Loucy (cell line): Measurements from ENCODE around the gene TBC1D1.

Experiments used
- H2AFZ ChIP-seq: fragments of 200-600 bp; sonication (generic); 2 replicates; pipeline ENCODE4 v1.6.0; 2016; ENCODE audit warnings: antibody characterized with exemption, mild to moderate bottlenecking, low read length, moderate library complexity
- H3F3A ChIP-seq: fragments of 200-600 bp; 2 replicates; pipeline ENCODE4 v1.6.0; 2016; ENCODE audit warnings: antibody characterized with exemption, low read depth, mild to moderate bottlenecking
- H3K27me3 ChIP-seq: fragments of 200-600 bp; sonication (generic); 2 replicates; pipeline ENCODE4 v1.6.1; 2014; ENCODE audit warnings: low read length, mild to moderate bottlenecking; ENCODE audit not compliant: insufficient read depth, poor library complexity, severe bottlenecking
- H3K36me3 ChIP-seq: fragments of 200-600 bp; sonication (generic); 2 replicates; pipeline ENCODE4 v1.6.1; 2016; ENCODE audit warnings: low read length; ENCODE audit not compliant: insufficient read depth
- H3K4me1 ChIP-seq: fragments of 200-600 bp; sonication (generic); 2 replicates; pipeline ENCODE4 v1.5.1; 2014; ENCODE audit warnings: low read length, mild to moderate bottlenecking; ENCODE audit not compliant: insufficient read depth, poor library complexity, severe bottlenecking
- H3K4me2 ChIP-seq: fragments of 200-600 bp; sonication (generic); 2 replicates; pipeline ENCODE4 v1.6.0; 2014; ENCODE audit warnings: antibody characterized with exemption, low read length, low read depth, mild to moderate bottlenecking; ENCODE audit not compliant: poor library complexity, severe bottlenecking
- H3K4me3 ChIP-seq: fragments of 200-600 bp; sonication (generic); 2 replicates; pipeline ENCODE4 v1.5.1; 2014; ENCODE audit warnings: low read length, mild to moderate bottlenecking, mixed read lengths; ENCODE audit not compliant: poor library complexity, severe bottlenecking
- H3K79me2 ChIP-seq: fragments of 200-600 bp; sonication (generic); 2 replicates; pipeline ENCODE4 v1.6.1; 2014; ENCODE audit warnings: low read length; ENCODE audit not compliant: insufficient read depth
- H3K9ac ChIP-seq: fragments of 200-600 bp; sonication (generic); 2 replicates; pipeline ENCODE4 v1.6.0; 2014; ENCODE audit warnings: mild to moderate bottlenecking, low read depth, low read length, moderate library complexity; ENCODE audit not compliant: poor library complexity, severe bottlenecking
- H3K9me2 ChIP-seq: fragments of 200-600 bp; sonication (generic); replicated peaks from 2 replicates; pipeline ENCODE4 v1.6.1; 2016; ENCODE audit warnings: low read depth, low read length, mixed read lengths
- H3K9me3 ChIP-seq: fragments of 200-600 bp; sonication (generic); 2 replicates; pipeline ENCODE4 v1.6.1; 2014; ENCODE audit warnings: mild to moderate bottlenecking, antibody characterized with exemption, low read length, low read depth; ENCODE audit not compliant: insufficient read depth
- H4K20me1 ChIP-seq: fragments of 200-600 bp; sonication (generic); 2 replicates; pipeline ENCODE4 v1.6.0; 2014; ENCODE audit warnings: antibody characterized with exemption, low read length, mild to moderate bottlenecking; ENCODE audit not compliant: insufficient read depth, poor library complexity, severe bottlenecking
- CTCF ChIP-seq: fragments of 200-600 bp; sonication (generic); conservative IDR thresholded peaks from 2 replicates; pipeline ENCODE4 v1.5.1; 2014; ENCODE audit warnings: mild to moderate bottlenecking, antibody characterized with exemption, low read length
- EZH2phosphoT487 ChIP-seq: fragments of 200-600 bp; IDR thresholded peaks from 2 replicates; pipeline ENCODE4 v1.6.1; 2018; ENCODE audit warnings: antibody characterized with exemption, mild to moderate bottlenecking, moderate library complexity, borderline replicate concordance

The TBC1D1 gene

GRCh38 chr4:38152721-38153386, 262.0 kb downstream of the TBC1D1 start:
- Histone ChIP-seq H3K9me3 (no peaks in the 10 kb centered on the region), H3K79me2 (no peaks in the 10 kb centered on the region), H3K27me3 (no peaks in the 10 kb centered on the region), H3K4me3 (no peak overlapping the region), H3K9ac (no peak overlapping the region), H3K9me2 (no peaks in the 10 kb centered on the region), H3F3A (no peaks in the 10 kb centered on the region), H2AFZ (no peak overlapping the region), H3K4me1 (peaks cover 5% of the 10 kb centered on the region), H4K20me1 (no peaks in the 10 kb centered on the region), H3K4me2 (no peak overlapping the region), H3K36me3 (no peaks in the 10 kb centered on the region)
- no peak for TF ChIP-seq CTCF
- no peak for TF ChIP-seq EZH2phosphoT487

- Histone ChIP-seq H3K36me3 (no peaks in the 10 kb centered on the region), H2AFZ (no peak overlapping the region), H3K4me1 (peaks cover 5% of the 10 kb centered on the region), H3K9me2 (no peaks in the 10 kb centered on the region), H3F3A (no peaks in the 10 kb centered on the region), H3K79me2 (no peaks in the 10 kb centered on the region), H3K27me3 (no peaks in the 10 kb centered on the region), H4K20me1 (no peaks in the 10 kb centered on the region), H3K9ac (no peak overlapping the region), H3K4me3 (no peak overlapping the region), H3K4me2 (no peak overlapping the region), H3K9me3 (no peaks in the 10 kb centered on the region)
- TF ChIP-seq EZH2phosphoT487 (no peak), CTCF (no peak)
Observed at GRCh38 chr4:38153387-38153760, 262.5 kb downstream of the TBC1D1 start.

- no peak for TF ChIP-seq EZH2phosphoT487
- TF ChIP-seq CTCF = no peak
- H3K4me3 ChIP-seq = no peak overlapping the region
Observed at GRCh38 chr4:38154252-38154651, 263.4 kb downstream of the TBC1D1 start.

More at GRCh38 chr4:38154252-38154651, 263.4 kb downstream of the TBC1D1 start:
- H3K27me3 ChIP-seq = no peaks in the 10 kb centered on the region
- no peaks in the 10 kb centered on the region for H4K20me1 ChIP-seq
- H3K79me2 ChIP-seq = no peaks in the 10 kb centered on the region
- H3K4me1 ChIP-seq = peaks cover 5% of the 10 kb centered on the region
- no peaks in the 10 kb centered on the region for H3K9me2 ChIP-seq
- no peaks in the 10 kb centered on the region for H3F3A ChIP-seq
- no peak overlapping the region for H3K4me2 ChIP-seq
- no peaks in the 10 kb centered on the region for H3K9me3 ChIP-seq
- H3K9ac ChIP-seq = no peak overlapping the region
- H2AFZ ChIP-seq = no peak overlapping the region
- no peaks in the 10 kb centered on the region for H3K36me3 ChIP-seq
